Measurements from ENCODE around the gene LRRC36. TPM values are rescaled to one million over a fixed set of nuclear protein-coding genes. Genes with fewer than 3 reads are reported as not detected.
A peak's percentile ranks its signal among the peaks of the same experiment; 100 is the strongest.

Gene LRRC36
- total and polyA plus RNA-seq, 10 donors, result 0.46 to 2.3 (median 0.74) TPM; not detected in 3

GRCh38 chr16:67390816-67391423 is 64.3 kb downstream of the LRRC36 start:
- no peaks in the 10 kb centered on the region for H3K36me3 ChIP-seq
- peak; percentile 72 for DNase-seq
- TF ChIP-seq POLR2A (IDR thresholded peaks at IDR 0.05), result no peak
- no peak for TF ChIP-seq CTCF (IDR thresholded peaks at IDR 0.05 in 8 of 11, conservative IDR thresholded peaks at IDR 0.05 in 3 of 11)
- TF ChIP-seq POLR2AphosphoS5 (IDR thresholded peaks at IDR 0.05), result no peak
- no peak overlapping the region for H3K4me3 ChIP-seq
- H3K27ac ChIP-seq, result peak overlapping the region in 1 of 8 donors; percentile 15
- H3K9me3 ChIP-seq, result no peaks in the 10 kb centered on the region
- intact Hi-C loops (cut with DNase I; ENCODE audit: low total_unique reads), result no loop called here
- peaks cover 20 to 68% (median 46%) of the 10 kb centered on the region in 6 donors for H3K4me1 ChIP-seq
- peaks cover 0 to 38% (median 19%) of the 10 kb centered on the region in 7 donors for H3K27me3 ChIP-seq (replicated peaks in 1 of 7)
- 73 to 90% (median 82%) methylated on average over 6 to 11 of the region's 11 CpGs for WGBS, 5 donors

- no peaks in the 10 kb centered on the region for H3K36me3 ChIP-seq
- peaks cover 27 to 76% (median 53%) of the 10 kb centered on the region in 6 donors for H3K4me1 ChIP-seq
- TF ChIP-seq POLR2A (IDR thresholded peaks at IDR 0.05) (no peak), CTCF (IDR thresholded peaks at IDR 0.05 in 8 of 11, conservative IDR thresholded peaks at IDR 0.05 in 3 of 11) (no peak), POLR2AphosphoS5 (IDR thresholded peaks at IDR 0.05) (no peak)
- peak; percentile 64 for DNase-seq
- peak overlapping the region in 2 of 8 donors; percentile 32 to 37 for H3K4me3 ChIP-seq
- no peaks in the 10 kb centered on the region for H3K9me3 ChIP-seq
- peak overlapping the region in 1 of 8 donors; percentile 15 for H3K27ac ChIP-seq
- intact Hi-C loops (cut with DNase I; ENCODE audit: low total_unique reads), result no loop called here
- H3K27me3 ChIP-seq (replicated peaks in 1 of 7), result peaks cover 0 to 46% (median 19%) of the 10 kb centered on the region in 7 donors
- 68 to 88% (median 72%) methylated on average over 12 to 15 of the region's 15 CpGs for WGBS, 5 donors
Measured at GRCh38 chr16:67391424-67392300, 65.0 kb downstream of the LRRC36 start.

- Histone ChIP-seq H3K27ac (peak overlapping the region in 2 of 8 donors; percentile 36 to 69), H3K4me1 (peaks cover 31 to 84% (median 56%) of the 10 kb centered on the region in 6 donors), H3K9me3 (no peaks in the 10 kb centered on the region), H3K36me3 (no peaks in the 10 kb centered on the region), H3K27me3 (replicated peaks in 1 of 7) (peaks cover 0 to 46% (median 19%) of the 10 kb centered on the region in 7 donors), H3K4me3 (peak overlapping the region in 7 of 8 donors; percentile 25 to 62 (median 32))
- 85 to 87% (median 87%) methylated on average over 18 of the region's 18 CpGs for WGBS, 5 donors
- TF ChIP-seq POLR2A (IDR thresholded peaks at IDR 0.05) (no peak), POLR2AphosphoS5 (IDR thresholded peaks at IDR 0.05) (no peak), CTCF (IDR thresholded peaks at IDR 0.05 in 8 of 11, conservative IDR thresholded peaks at IDR 0.05 in 3 of 11) (no peak)
- DNase-seq, result peak; percentile 51
- intact Hi-C loops (cut with DNase I; ENCODE audit: low total_unique reads), result no loop called here
Measured at GRCh38 chr16:67392301-67393059, 65.9 kb downstream of the LRRC36 start.
